Limb (tissue), 2 donors: ENCODE results near the gene IRS1.

ENCODE experiments used
- DNase-seq, 2 donors: peaks; one replicate each; pipeline ENCODE4 v3.0.0-alpha.2; 2016; ENCODE audit errors: extremely low spot score in 2 of 2

Gene IRS1

DNA sequence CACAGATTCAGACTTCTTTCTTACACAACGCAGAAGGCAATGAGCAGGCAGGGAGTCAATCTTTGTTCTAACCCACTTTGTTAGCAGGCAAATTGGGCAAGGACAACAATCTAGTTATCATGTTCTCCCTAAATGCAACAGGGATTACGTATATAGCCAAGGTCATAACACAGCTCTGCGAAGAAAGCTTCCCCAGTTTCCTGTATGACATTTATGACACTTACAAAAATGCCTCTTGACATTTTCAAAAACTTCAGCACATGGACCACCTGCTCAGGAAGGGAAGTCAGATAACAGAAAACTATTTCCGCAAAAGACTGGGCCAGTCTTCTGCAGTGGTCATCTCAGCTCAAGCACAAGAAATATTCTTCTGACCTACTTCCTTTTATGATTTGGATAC is 106.1 kb downstream of the IRS1 start:
- DNase-seq, result no peak

DNA sequence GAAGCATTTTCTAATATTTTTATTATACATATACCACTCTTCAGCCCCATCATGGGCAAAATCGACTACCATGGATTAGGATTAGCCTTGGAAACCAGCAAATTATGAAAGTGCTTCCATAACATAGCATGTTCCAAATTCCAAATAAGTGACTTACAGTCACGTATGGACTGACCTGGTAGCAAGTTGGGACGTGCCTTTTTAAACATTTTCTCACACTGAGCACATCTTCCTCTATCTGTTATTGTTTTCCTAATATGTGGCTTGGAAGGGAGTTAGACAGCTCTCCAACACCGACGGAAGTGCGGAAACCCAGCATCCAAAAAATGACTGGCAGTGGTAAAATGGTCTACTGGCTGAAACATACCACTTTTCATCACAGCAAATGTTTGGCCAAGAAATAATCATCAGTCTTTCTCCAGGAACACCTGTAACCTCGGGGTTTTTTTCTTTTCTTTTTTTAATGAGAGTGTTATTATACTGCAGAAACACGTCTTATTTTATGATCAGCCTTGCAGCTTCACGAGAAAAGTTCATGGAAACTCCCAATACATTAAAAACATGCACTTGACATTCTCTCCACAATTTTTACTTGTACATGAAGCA is 107.0 kb downstream of the IRS1 start:
- DNase-seq, result no peak

- no peak for DNase-seq
Measured at GRCh38 chr2:226691255-226691654, 108.4 kb downstream of the IRS1 start.

GRCh38 chr2:226690461-226691024 is 109.1 kb downstream of the IRS1 start:
- peak in 1 of 2 donors; percentile 76 for DNase-seq

DNA sequence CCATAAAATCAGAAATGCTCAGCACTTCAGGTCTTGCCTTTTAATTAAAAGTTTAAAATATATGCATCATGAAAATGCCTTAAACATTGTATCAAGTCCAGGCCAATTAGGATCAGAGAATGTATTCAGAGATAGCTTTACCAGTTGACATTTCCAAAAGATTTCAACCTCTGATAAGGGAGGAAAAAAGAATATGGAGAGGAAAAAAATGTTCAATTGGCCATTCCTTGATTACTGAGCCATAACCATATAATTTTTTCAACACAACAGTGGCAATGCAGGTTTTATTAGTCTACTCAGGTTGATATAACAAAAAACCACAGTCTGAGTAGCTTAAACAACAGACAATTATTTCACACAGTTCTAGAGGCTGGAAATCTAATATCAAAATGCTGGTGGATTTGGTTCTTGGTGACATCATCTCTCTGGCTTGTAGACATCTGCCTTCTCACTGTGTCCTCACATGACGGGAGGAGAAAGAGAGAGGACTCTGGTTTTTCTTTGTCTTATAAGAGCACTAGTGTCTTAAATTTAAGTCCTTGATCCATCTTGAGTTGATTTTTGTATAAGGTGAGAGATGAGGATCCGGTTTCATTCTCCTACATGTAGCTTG is 111.9 kb downstream of the IRS1 start:
- DNase-seq, result no peak

- DNase-seq, result no peak
Measured at GRCh38 chr2:226684563-226684959, 115.1 kb downstream of the IRS1 start.

GRCh38 chr2:226683944-226684562 is 115.6 kb downstream of the IRS1 start:
- no peak for DNase-seq

GRCh38 chr2:226683196-226683595 is 116.4 kb downstream of the IRS1 start:
- no peak for DNase-seq
